Lung (tissue), 12 donors: ENCODE data around the gene HSP90AB1. TPM values are rescaled to one million over a fixed set of nuclear protein-coding genes. Genes with fewer than 3 reads are reported as not detected.

Experiments used
- ATAC-seq: fragments of 200-7000 bp; cut with Tn5 transposase; one replicate; pipeline ENCODE4 v1.9.1; 2020; ENCODE audit warnings: moderate number of reproducible peaks; ENCODE audit not compliant: insufficient read depth, low FRiP score
- DNase-seq, 3 donors: peaks; one replicate each; pipeline ENCODE4 v3.0.0-alpha.2; 2013 to 2017
- H3K27ac ChIP-seq, 2 donors: one replicate each; pipeline ENCODE4 v1.5.1; 2013; ENCODE audit warnings: mild to moderate bottlenecking in 2 of 2, moderate library complexity in 2 of 2, control low read depth in 1 of 2, inconsistent platforms in 1 of 2, low read depth in 1 of 2, low read length in 1 of 2
- H3K27me3 ChIP-seq, 3 donors: one replicate each; pipeline ENCODE4 v1.5.1; 2013; ENCODE audit warnings: low read length in 2 of 3; ENCODE audit not compliant: control insufficient read depth in 3 of 3, insufficient read depth in 3 of 3
- H3K36me3 ChIP-seq, 4 donors: one replicate each; pipeline ENCODE4 v1.5.1; 2013; ENCODE audit warnings: low read length in 4 of 4, mild to moderate bottlenecking in 1 of 4, moderate library complexity in 1 of 4; ENCODE audit not compliant: control insufficient read depth in 4 of 4, insufficient read depth in 4 of 4
- H3K4me1 ChIP-seq, 5 donors: one replicate each; pipeline ENCODE4 v1.5.1; 2013; ENCODE audit warnings: low read length in 5 of 5, mild to moderate bottlenecking in 2 of 5, moderate library complexity in 1 of 5; ENCODE audit not compliant: control insufficient read depth in 5 of 5, insufficient read depth in 5 of 5
- H3K4me3 ChIP-seq: one replicate; pipeline ENCODE4 v1.5.1; 2013; ENCODE audit warnings: mild to moderate bottlenecking, control low read depth, moderate library complexity
- H3K9ac ChIP-seq, 2 donors: one replicate each; pipeline ENCODE4 v1.5.1; 2013; ENCODE audit warnings: low read length in 2 of 2, control low read depth in 1 of 2; ENCODE audit not compliant: insufficient read depth in 1 of 2
- H3K9me3 ChIP-seq, 4 donors: one replicate each; pipeline ENCODE4 v1.5.1; 2013; ENCODE audit warnings: low read length in 3 of 4, mild to moderate bottlenecking in 1 of 4, moderate library complexity in 1 of 4; ENCODE audit not compliant: control insufficient read depth in 4 of 4, insufficient read depth in 3 of 4
- WGBS, 2 donors: extraction: QIAGEN DNeasy Blood & Tissue Kit; methylation state at CpG; one replicate each; pipeline ENCODE4 v1.1.7; 2013; 5-methylcytosine and 5-hydroxymethylcytosine counted together
- polyA plus RNA-seq, 2 donors: library from polyadenylated mRNA; stranded (reverse); fragments of 200-250 nt; gene quantifications; one replicate each; pipeline ENCODE4 v1.2.1, GENCODE V29; 2013
- total RNA-seq, 2 donors: library from RNA; depleted of rRNA in 1 of 2; stranded (reverse); fragments of >200 nt in 1 of 2; gene quantifications; one replicate each; pipeline ENCODE4 v1.2.1, GENCODE V29; 2014 to 2021
- TF ChIP-seq, protein P1 (sequence below): IDR thresholded peaks from 2 replicates; pipeline ENCODE4 v1.5.1; 2012; ENCODE audit warnings: mild to moderate bottlenecking; ENCODE audit errors: control extremely low read depth, extremely low read depth
- donor health status: control.
- donor health status: control.
- donor health status: Bipolar disorder and iron deficiency.
- donor health status: healthy.
- donor health status: DM: yes; HTN: yes; CAD: no.

Gene HSP90AB1
- total and polyA plus RNA-seq, 4 donors, result 289 to 700 (median 509) TPM

DNA sequence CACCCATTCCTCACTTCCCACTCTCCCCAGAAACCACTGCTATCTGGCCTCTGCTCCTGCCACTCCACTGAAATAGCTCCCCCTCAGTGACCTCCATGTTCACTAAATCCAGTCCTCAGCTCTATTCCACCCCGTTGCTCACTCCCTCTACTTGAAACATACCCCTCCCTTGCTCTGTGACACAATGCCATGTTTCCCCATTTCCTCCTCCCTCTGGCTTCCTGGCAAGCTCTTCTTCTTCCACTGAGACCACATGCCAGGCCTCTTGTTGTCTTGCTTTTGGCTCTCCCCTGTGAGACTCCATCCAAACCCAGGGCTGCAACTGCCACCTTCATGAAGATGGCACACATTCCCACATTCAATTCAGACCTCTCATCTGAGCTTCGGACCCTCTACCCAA, 37.2 kb downstream of the HSP90AB1 start:
- WGBS, 2 donors, result 43 to 44% methylated on average over 2 of the region's 2 CpGs
- Histone ChIP-seq H3K4me3 (no peak overlapping the region), H3K4me1 (no peaks in the 10 kb centered on the region), H3K36me3 (no peaks in the 10 kb centered on the region), H3K9me3 (peaks cover 0 to 4% (median 0%) of the 10 kb centered on the region in 4 donors), H3K27ac (no peak overlapping the region), H3K9ac (no peak overlapping the region), H3K27me3 (peaks cover 0 to 35% (median 4%) of the 10 kb centered on the region in 3 donors)
- TF ChIP-seq, protein P1, sequence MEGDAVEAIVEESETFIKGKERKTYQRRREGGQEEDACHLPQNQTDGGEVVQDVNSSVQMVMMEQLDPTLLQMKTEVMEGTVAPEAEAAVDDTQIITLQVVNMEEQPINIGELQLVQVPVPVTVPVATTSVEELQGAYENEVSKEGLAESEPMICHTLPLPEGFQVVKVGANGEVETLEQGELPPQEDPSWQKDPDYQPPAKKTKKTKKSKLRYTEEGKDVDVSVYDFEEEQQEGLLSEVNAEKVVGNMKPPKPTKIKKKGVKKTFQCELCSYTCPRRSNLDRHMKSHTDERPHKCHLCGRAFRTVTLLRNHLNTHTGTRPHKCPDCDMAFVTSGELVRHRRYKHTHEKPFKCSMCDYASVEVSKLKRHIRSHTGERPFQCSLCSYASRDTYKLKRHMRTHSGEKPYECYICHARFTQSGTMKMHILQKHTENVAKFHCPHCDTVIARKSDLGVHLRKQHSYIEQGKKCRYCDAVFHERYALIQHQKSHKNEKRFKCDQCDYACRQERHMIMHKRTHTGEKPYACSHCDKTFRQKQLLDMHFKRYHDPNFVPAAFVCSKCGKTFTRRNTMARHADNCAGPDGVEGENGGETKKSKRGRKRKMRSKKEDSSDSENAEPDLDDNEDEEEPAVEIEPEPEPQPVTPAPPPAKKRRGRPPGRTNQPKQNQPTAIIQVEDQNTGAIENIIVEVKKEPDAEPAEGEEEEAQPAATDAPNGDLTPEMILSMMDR, result no peak
- ATAC-seq (no peak), DNase-seq (no peak)

DNA sequence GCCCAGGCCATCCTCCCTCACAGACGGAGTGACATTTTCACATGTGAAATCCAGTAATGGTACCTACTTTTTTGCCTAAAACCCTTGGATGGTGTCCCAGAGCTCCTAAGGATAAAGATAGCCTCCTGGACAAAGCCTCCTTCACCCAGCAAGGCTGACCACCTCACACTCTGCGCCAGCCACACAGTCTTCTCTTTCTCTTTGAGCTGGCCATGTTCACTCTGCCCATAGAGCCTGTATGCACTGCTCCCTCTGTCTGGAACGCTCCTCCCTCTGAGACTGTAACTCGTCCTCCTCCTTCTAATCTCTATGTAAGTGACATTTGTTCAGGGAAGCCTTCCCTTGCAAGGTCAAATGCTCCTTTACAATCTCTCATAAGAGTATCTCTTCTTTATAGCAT, 38.0 kb downstream of the HSP90AB1 start:
- no peak for DNase-seq
- no peak for ATAC-seq
- Histone ChIP-seq H3K4me3 (no peak overlapping the region), H3K9me3 (peaks cover 0 to 6% (median 0%) of the 10 kb centered on the region in 4 donors), H3K4me1 (no peaks in the 10 kb centered on the region), H3K36me3 (no peaks in the 10 kb centered on the region), H3K27ac (no peak overlapping the region), H3K9ac (no peak overlapping the region), H3K27me3 (peaks cover 0 to 36% (median 4%) of the 10 kb centered on the region in 3 donors)
- TF ChIP-seq, protein P1, result no peak
- WGBS, 2 donors, result 53 to 80% methylated on average over 4 of the region's 4 CpGs

DNA sequence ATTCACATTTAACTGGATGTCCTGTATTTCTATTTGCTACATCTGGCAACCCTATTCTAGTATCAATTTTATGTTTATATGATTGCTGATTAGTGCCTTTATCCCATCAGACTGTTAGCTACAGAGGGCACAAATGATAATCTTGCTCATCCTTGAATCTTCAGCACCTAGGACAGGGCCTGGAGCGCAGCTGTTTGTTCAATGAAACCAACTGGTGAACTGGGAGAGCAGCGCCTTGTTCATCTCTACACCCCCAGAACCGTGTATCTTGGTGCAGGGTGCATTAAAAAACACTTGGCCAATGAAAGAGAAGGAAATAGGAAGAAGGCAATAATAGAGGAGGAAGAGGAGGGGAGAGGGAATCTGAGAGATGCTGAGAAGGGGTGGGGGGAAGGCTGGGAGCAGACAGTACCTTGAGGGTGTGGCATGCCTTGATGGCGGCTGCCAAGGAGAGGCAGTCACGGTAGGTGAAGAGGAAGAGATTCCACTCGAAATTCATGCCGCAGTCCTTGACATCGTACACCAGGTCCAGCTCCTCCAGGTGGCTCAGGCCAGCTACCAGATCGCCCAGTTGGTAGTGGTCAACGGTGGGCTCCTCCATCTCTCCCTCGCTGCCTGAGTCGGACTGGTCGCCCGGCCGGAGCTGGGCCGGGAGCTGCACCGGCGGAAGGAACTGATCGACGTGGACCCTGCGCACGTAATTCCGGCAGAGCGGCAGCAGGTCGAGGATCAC, 38.8 kb downstream of the HSP90AB1 start:
- Histone ChIP-seq H3K36me3 (no peaks in the 10 kb centered on the region), H3K9ac (no peak overlapping the region), H3K4me1 (no peaks in the 10 kb centered on the region), H3K27me3 (peaks cover 0 to 37% (median 4%) of the 10 kb centered on the region in 3 donors), H3K4me3 (no peak overlapping the region), H3K9me3 (peaks cover 0 to 6% (median 0%) of the 10 kb centered on the region in 4 donors), H3K27ac (no peak overlapping the region)
- TF ChIP-seq, protein P1, result no peak
- DNase-seq (peak in 1 of 3 donors; percentile 31), ATAC-seq (no peak)
- 75 to 83% methylated on average over 25 of the region's 25 CpGs for WGBS, 2 donors

DNA sequence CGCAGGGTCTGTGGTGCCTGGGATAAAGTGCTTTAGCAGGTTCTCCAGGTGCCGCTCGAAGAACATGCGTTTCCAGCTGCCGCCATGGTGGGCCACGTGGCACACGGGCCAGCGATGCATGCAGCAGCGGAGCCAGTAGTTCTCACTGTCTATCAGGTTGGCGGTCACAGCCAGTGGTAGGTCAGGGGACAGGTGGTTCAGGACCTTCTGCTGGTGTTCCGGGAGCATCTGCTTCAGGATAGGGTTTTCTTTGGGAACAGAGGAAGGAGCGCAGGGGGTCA, 39.3 kb downstream of the HSP90AB1 start:
- Histone ChIP-seq H3K9me3 (peaks cover 0 to 6% (median 0%) of the 10 kb centered on the region in 4 donors), H3K4me3 (no peak overlapping the region), H3K27me3 (peaks cover 0 to 34% (median 4%) of the 10 kb centered on the region in 3 donors), H3K27ac (no peak overlapping the region), H3K9ac (no peak overlapping the region), H3K4me1 (no peaks in the 10 kb centered on the region), H3K36me3 (no peaks in the 10 kb centered on the region)
- TF ChIP-seq, protein P1, result no peak
- WGBS, 2 donors, result 85 to 86% methylated on average over 12 of the region's 12 CpGs
- no peak for DNase-seq
- ATAC-seq, result no peak
